C4-2B (cell line): ENCODE measurements around the gene PLA2G4A.

ENCODE experiments used
- ZFX ChIP-seq: fragments of 450-650 bp; IDR thresholded peaks from 2 replicates; pipeline ENCODE4 v1.6.1; 2017
- TF ChIP-seq, protein P1 (sequence below): fragments of 450-650 bp; conservative IDR thresholded peaks from 2 replicates; pipeline ENCODE4 v1.5.1; 2017; ENCODE audit warnings: mild to moderate bottlenecking

DNA sequence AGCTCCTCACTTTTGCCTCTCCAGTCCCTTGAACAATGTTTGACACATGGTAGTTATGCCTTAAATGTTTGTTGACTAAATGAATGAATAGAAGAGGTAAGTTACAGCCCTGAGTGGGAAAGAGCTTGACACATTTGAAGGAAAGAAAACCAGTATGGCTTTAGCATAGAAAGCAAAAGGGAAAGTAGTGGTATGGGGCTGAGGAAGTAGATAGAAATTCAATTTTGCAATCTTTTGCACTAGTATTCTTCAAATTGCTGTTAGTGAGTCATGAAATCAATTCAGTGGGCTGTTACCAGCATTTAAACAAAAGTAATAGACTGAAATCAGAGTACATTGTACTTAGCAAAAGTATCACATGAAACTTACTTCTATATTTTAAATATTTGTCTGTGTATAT lies 21.1 kb downstream of the PLA2G4A start:
- TF ChIP-seq, protein P1, sequence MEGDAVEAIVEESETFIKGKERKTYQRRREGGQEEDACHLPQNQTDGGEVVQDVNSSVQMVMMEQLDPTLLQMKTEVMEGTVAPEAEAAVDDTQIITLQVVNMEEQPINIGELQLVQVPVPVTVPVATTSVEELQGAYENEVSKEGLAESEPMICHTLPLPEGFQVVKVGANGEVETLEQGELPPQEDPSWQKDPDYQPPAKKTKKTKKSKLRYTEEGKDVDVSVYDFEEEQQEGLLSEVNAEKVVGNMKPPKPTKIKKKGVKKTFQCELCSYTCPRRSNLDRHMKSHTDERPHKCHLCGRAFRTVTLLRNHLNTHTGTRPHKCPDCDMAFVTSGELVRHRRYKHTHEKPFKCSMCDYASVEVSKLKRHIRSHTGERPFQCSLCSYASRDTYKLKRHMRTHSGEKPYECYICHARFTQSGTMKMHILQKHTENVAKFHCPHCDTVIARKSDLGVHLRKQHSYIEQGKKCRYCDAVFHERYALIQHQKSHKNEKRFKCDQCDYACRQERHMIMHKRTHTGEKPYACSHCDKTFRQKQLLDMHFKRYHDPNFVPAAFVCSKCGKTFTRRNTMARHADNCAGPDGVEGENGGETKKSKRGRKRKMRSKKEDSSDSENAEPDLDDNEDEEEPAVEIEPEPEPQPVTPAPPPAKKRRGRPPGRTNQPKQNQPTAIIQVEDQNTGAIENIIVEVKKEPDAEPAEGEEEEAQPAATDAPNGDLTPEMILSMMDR, result no peak
- no peak for TF ChIP-seq ZFX
